SK-N-SH (cell line): Measurements from ENCODE around the gene RSU1.

Experiments
- CTCF ChIP-seq: fragments of 200-600 bp; sonication (generic); IDR thresholded peaks from 2 replicates; pipeline ENCODE4 v1.6.1; 2017; ENCODE audit warnings: antibody characterized with exemption, mild to moderate bottlenecking, moderate library complexity
- EP300 ChIP-seq, 2 experiments: IDR thresholded peaks; 2 replicates each; pipeline versions ENCODE4 v1.4.0 to v1.6.1; 2012; ENCODE audit warnings: borderline replicate concordance in 1 of 2, low read depth in 1 of 2, low read length in 1 of 2
- IRF3 ChIP-seq: fragments of 150-350 bp; IDR thresholded peaks from 2 replicates; pipeline ENCODE4 v1.6.1; 2016; ENCODE audit warnings: mild to moderate bottlenecking, low read depth, low read length
- MEF2A ChIP-seq: IDR thresholded peaks from 2 replicates; pipeline ENCODE4 v1.4.0; 2012; ENCODE audit warnings: low read depth, borderline replicate concordance
- RAD21 ChIP-seq: IDR thresholded peaks from 2 replicates; pipeline ENCODE4 v1.6.1; 2012; ENCODE audit warnings: mild to moderate bottlenecking, low read length
- REST ChIP-seq: IDR thresholded peaks from 2 replicates; pipeline ENCODE4 v1.6.1; 2012; ENCODE audit warnings: mild to moderate bottlenecking, low read depth, low read length, moderate library complexity
- TEAD4 ChIP-seq: IDR thresholded peaks from 2 replicates; pipeline ENCODE4 v1.4.0; 2012; ENCODE audit warnings: mild to moderate bottlenecking, borderline replicate concordance; ENCODE audit not compliant: insufficient read depth

- TF ChIP-seq EP300 (IDR thresholded peaks at IDR 0.05; ENCODE audit: borderline replicate concordance in 1 of 2, low read depth in 1 of 2, low read length in 1 of 2), result no peak
- TF ChIP-seq TEAD4, result no peak
- TF ChIP-seq CTCF, result no peak
- TF ChIP-seq RAD21, result no peak
- no peak for TF ChIP-seq MEF2A
- no peak for TF ChIP-seq REST
- no peak for TF ChIP-seq IRF3
Observed at GRCh38 chr10:16673443-16673842, 143.8 kb downstream of the RSU1 start.
